Spinal cord (tissue), 10 donors: Measurements from ENCODE around the gene ZNF101. TPM values are rescaled to one million over a fixed set of nuclear protein-coding genes. Genes with fewer than 3 reads are reported as not detected.

Source experiments
- DNase-seq, 6 donors: peaks; one replicate each; pipeline versions ENCODE4 v3.0.0 to v3.0.0-alpha.2; 2013 to 2015; ENCODE audit warnings: low spot score in 6 of 6, low read depth in 4 of 6
- H3K27ac ChIP-seq: one replicate; pipeline ENCODE4 v1.5.1; 2013; ENCODE audit warnings: low read depth, low read length, control low read depth
- H3K27me3 ChIP-seq: one replicate; pipeline ENCODE4 v1.6.1; 2013; ENCODE audit warnings: low read length; ENCODE audit not compliant: control insufficient read depth, insufficient read depth
- H3K36me3 ChIP-seq: one replicate; pipeline ENCODE4 v1.6.1; 2013; ENCODE audit warnings: low read length; ENCODE audit not compliant: control insufficient read depth, insufficient read depth
- H3K4me1 ChIP-seq: one replicate; pipeline ENCODE4 v1.6.1; 2013; ENCODE audit warnings: low read length; ENCODE audit not compliant: control insufficient read depth, insufficient read depth
- H3K4me3 ChIP-seq: one replicate; pipeline ENCODE4 v1.5.1; 2013; ENCODE audit warnings: low read depth, low read length, control low read depth
- H3K9me3 ChIP-seq: one replicate; pipeline ENCODE4 v1.6.1; 2013; ENCODE audit warnings: low read length; ENCODE audit not compliant: control insufficient read depth, insufficient read depth
- WGBS: methylation state at CpG from one replicate; pipeline ENCODE4 v1.1.5; 2013; ENCODE audit warnings: missing lambda C conversion rate; ENCODE audit not compliant: insufficient coverage; 5-methylcytosine and 5-hydroxymethylcytosine counted together
- polyA plus RNA-seq, 2 donors: library from polyadenylated mRNA; unstranded; fragments of 120-200 nt; gene quantifications; one replicate each; pipeline ENCODE4 v1.2.1, GENCODE V29; 2013; ENCODE audit not compliant: insufficient read length in 2 of 2
- total RNA-seq, 2 donors: library from RNA; depleted of rRNA in 1 of 2; stranded (reverse); fragments of 120-200 nt in 1 of 2; fragments of >200 nt in 1 of 2; gene quantifications; one replicate each; pipeline versions ENCODE4 v1.2.3 to v1.2.4, GENCODE V29; 2013 to 2014
- donor health status: healthy.

Gene ZNF101
- total and polyA plus RNA-seq, 4 donors: 9.7 to 19.1 (median 11.6) TPM

DNA sequence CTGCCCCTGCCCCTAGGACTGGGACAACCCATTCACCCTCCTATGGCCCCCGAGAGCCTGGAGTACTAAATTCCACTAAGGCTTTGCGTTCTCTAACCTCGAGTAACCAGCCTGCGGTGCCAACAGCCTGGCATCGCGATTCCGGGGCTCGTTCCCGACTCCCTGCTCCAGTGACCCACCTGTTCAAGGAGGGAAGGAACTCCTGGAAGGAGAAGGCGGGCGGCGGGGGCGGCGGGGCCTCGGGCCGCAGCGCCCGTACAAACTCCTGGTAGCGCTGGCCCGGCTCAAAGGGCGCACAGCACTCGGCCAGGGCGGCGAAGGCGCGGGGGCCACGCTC is 31.5 kb upstream of the ZNF101 start:
- Histone ChIP-seq H3K4me1 (no peaks in the 10 kb centered on the region), H3K27ac (no peak overlapping the region), H3K9me3 (no peaks in the 10 kb centered on the region), H3K4me3 (no peak overlapping the region), H3K36me3 (peaks cover 55% of the 10 kb centered on the region), H3K27me3 (no peaks in the 10 kb centered on the region)
- 60% methylated on average over 27 of the region's 27 CpGs for WGBS
- DNase-seq: no peak

- WGBS: 43% methylated on average over 50 of the region's 53 CpGs
- Histone ChIP-seq H3K4me1 (peaks cover 5% of the 10 kb centered on the region), H3K36me3 (peaks cover 53% of the 10 kb centered on the region), H3K27ac (no peak overlapping the region), H3K27me3 (no peaks in the 10 kb centered on the region), H3K9me3 (no peaks in the 10 kb centered on the region), H3K4me3 (no peak overlapping the region)
- DNase-seq: no peak
Observed at GRCh38 chr19:19637523-19638251, 31.0 kb upstream of the ZNF101 start.

DNA sequence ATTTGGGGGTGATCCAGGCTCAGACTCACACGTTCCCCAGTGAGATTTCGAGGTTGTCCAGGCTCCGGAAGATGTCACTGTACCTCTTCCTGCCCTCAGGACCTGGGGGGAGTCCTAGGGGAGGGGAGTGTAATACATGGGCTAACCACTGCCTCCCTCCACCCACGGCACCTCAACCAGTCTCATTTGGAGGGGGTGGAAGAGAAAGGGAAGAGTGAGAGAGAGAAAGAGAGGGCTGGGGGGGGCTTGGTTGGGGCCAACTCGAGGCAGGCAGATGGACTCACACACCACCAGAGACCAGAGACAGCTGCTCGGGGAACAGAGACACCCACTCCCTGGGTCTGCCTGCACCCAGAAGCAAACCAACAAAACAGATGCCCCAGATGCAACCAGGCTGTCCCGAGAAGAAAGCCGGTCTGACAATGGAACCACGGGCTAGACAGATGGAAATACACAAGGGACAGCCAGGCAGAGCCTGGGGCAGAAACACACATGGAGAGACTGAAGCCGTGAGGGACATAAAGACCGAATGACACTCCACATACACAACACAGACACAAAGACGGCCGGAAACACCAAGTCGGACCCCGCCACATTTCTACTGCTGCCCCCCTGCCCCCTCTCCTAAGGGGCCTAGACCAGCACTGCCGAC is 26.0 kb upstream of the ZNF101 start:
- H3K4me3 ChIP-seq: peak overlapping the region; percentile 58
- peaks cover 46% of the 10 kb centered on the region for H3K36me3 ChIP-seq
- 7% methylated on average over 13 of the region's 16 CpGs for WGBS
- no peaks in the 10 kb centered on the region for H3K9me3 ChIP-seq
- peak in 2 of 6 donors; percentile 47 to 66 for DNase-seq
- no peak overlapping the region for H3K27ac ChIP-seq
- no peaks in the 10 kb centered on the region for H3K27me3 ChIP-seq
- peaks cover 19% of the 10 kb centered on the region for H3K4me1 ChIP-seq

GRCh38 chr19:19643158-19644053 is 25.2 kb upstream of the ZNF101 start, which contains the start of gene GMIP:
Gene GMIP, minus strand, starts transcription at chr19:19643657. Its CDS starts 128 bp downstream, at chr19:19643529.
- peak within 1 kb of the TSS; percentile 58 for H3K4me3 ChIP-seq
- H3K4me1 ChIP-seq: peaks cover 19% of the 10 kb centered on the region
- H3K9me3 ChIP-seq: no peaks in the 10 kb centered on the region
- no peaks in the 10 kb centered on the region for H3K27me3 ChIP-seq
- DNase-seq: peak in 3 of 6 donors; percentile 38 to 87 (median 77)
- peaks cover 44% of the 10 kb centered on the region for H3K36me3 ChIP-seq
- H3K27ac ChIP-seq: no peak within 1 kb of the TSS
- WGBS: under 1% methylated on average over 48 of the region's 50 CpGs

DNA sequence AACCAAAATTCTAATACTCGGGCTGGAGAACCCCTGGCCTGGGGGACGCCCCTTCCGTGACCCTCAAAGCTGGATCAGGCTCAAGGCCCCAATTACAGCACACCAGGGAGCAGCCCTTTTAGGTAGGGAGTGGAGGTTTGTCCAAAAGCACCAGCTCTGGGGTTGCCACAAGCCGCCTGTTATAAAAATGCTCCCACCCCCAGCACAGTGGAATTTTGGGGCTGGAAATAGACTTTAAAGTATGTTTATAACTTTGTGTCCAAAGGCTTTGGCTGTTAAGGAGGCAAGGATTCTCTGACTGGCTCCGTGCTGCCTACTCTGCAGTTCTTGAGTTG is 24.6 kb upstream of the ZNF101 start:
- H3K4me1 ChIP-seq: peaks cover 19% of the 10 kb centered on the region
- H3K4me3 ChIP-seq: peak overlapping the region; percentile 58
- no peak for DNase-seq
- 22% methylated on average over 3 of the region's 5 CpGs for WGBS
- no peaks in the 10 kb centered on the region for H3K9me3 ChIP-seq
- H3K27me3 ChIP-seq: no peaks in the 10 kb centered on the region
- no peak overlapping the region for H3K27ac ChIP-seq
- peaks cover 49% of the 10 kb centered on the region for H3K36me3 ChIP-seq

- H3K4me3 ChIP-seq: no peak overlapping the region
- no peak overlapping the region for H3K27ac ChIP-seq
- H3K27me3 ChIP-seq: no peaks in the 10 kb centered on the region
- no peaks in the 10 kb centered on the region for H3K9me3 ChIP-seq
- DNase-seq: no peak
- 91% methylated on average over 17 of the region's 17 CpGs for WGBS
- H3K4me1 ChIP-seq: peaks cover 19% of the 10 kb centered on the region
- peaks cover 60% of the 10 kb centered on the region for H3K36me3 ChIP-seq
Observed at GRCh38 chr19:19645233-19645870, 23.3 kb upstream of the ZNF101 start.

DNA sequence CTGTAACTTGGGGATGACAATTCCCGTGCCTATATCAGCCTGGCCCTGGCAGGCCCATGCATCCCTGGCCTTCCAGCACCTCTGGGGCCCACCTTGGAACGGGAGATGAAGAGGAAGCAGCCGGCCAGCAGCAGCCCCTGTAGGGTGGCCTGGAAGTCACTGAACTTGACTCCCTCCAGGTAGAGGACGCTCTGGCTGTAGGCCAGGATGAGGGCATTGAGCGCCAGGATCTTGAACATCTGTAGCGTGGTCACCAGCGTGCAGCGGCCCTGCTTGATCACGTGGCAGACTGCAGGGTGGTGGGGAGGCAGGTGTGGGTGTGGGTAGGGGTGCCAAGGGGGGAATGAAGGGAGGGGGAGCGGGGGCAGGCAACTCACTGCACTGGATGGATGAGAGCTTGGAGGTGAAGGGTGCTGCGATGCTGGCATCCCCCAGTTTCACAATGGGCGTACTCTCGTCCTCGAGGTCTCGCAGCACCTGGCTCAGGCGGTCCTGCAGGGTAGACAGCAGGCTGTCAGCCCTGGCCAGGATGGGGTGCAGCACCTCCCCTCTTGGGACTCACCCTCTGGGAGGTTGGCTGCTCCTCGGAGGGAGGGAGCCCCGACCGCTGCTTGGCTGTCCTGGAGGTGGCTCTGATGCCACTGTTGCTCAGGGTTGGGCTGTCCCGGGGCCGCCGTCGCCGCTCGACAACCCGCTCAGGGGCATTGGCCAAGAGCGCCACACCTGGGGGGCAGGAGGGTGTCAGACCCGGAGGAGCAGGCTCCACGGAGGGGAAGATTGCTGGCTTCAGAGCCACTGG is 21.4 kb upstream of the ZNF101 start:
- no peak overlapping the region for H3K27ac ChIP-seq
- WGBS: 92% methylated on average over 29 of the region's 29 CpGs
- H3K4me1 ChIP-seq: peaks cover 30% of the 10 kb centered on the region
- H3K9me3 ChIP-seq: no peaks in the 10 kb centered on the region
- no peaks in the 10 kb centered on the region for H3K27me3 ChIP-seq
- H3K4me3 ChIP-seq: no peak overlapping the region
- DNase-seq: no peak
- peaks cover 78% of the 10 kb centered on the region for H3K36me3 ChIP-seq

GRCh38 chr19:19649155-19649554 is 19.5 kb upstream of the ZNF101 start:
- H3K4me1 ChIP-seq: peaks cover 19% of the 10 kb centered on the region
- no peak for DNase-seq
- H3K4me3 ChIP-seq: no peak overlapping the region
- 97% methylated on average over 6 of the region's 6 CpGs for WGBS
- H3K27me3 ChIP-seq: no peaks in the 10 kb centered on the region
- H3K36me3 ChIP-seq: peaks cover 98% of the 10 kb centered on the region
- H3K27ac ChIP-seq: no peak overlapping the region
- no peaks in the 10 kb centered on the region for H3K9me3 ChIP-seq

GRCh38 chr19:19649580-19649995 is 19.1 kb upstream of the ZNF101 start:
- peaks cover 98% of the 10 kb centered on the region for H3K36me3 ChIP-seq
- no peak overlapping the region for H3K27ac ChIP-seq
- no peak for DNase-seq
- H3K4me3 ChIP-seq: no peak overlapping the region
- peaks cover 19% of the 10 kb centered on the region for H3K4me1 ChIP-seq
- no peaks in the 10 kb centered on the region for H3K27me3 ChIP-seq
- no peaks in the 10 kb centered on the region for H3K9me3 ChIP-seq
- 95% methylated on average over 22 of the region's 22 CpGs for WGBS
